ENCODE measurements around the gene PAQR6. TPM values are rescaled to one million over a fixed set of nuclear protein-coding genes. Genes with fewer than 3 reads are reported as not detected.
A peak's percentile ranks its signal among the peaks of the same experiment; 100 is the strongest.

Gene PAQR6
- total RNA-seq, 1 experiment from 2014 or later = 0.92 TPM

GRCh38 chr1:156282479-156283222 lies 34.8 kb upstream of the PAQR6 start, which contains the start of gene SMG5:
Gene SMG5 (minus strand): TSS chr1:156282825. CDS start chr1:156282680, 145 bp downstream.
- in situ Hi-C loops (cut with HindIII; ENCODE audit: low pct_unique_long_range_greater_than_20kb, low sequenced_read_pairs) = no loop called here
- peak; percentile 96 for ATAC-seq

More at GRCh38 chr1:156282479-156283222, 34.8 kb upstream of the PAQR6 start, which contains the start of gene SMG5:
- TF ChIP-seq SIN3A (IDR thresholded peaks at IDR 0.05; ENCODE audit: borderline replicate concordance, insufficient read depth, low read depth, low read length) = peak; percentile 93; the same call in 1 of the 2 replicates
- peak in 1 of 2 experiments; percentile 55; a peak in 1 of 4 replicates for TF ChIP-seq REST (IDR thresholded peaks at IDR 0.05; ENCODE audit: insufficient read depth in 1 of 2, low read depth in 2 of 2, low read length in 1 of 2)
- TF ChIP-seq CTCF (IDR thresholded peaks at IDR 0.05) = no peak
- TF ChIP-seq POLR2AphosphoS5 (IDR thresholded peaks at IDR 0.05; ENCODE audit: low read depth, low read length) = peak; percentile 83
- TF ChIP-seq TCF7L2 (IDR thresholded peaks at IDR 0.05; ENCODE audit: low read depth, low read length) = peak; percentile 46; the same call in 1 of the 2 replicates
- peak within 1 kb of the TSS; percentile 98 for H3K27ac ChIP-seq (ENCODE audit: low read length)
- ChIA-PET POLR2A (interaction anchor here (0.6 to 1.6 kb wide), 2 partner anchors 12 to 761 kb away, joined by 3 to 12 read pairs; no protein-coding TSS in a partner anchor), CTCF (no interaction called here)
- peaks cover 14% of the 10 kb centered on the region for H3K4me1 ChIP-seq (ENCODE audit: control insufficient read depth, insufficient read depth, low read length)
- H3K4me3 ChIP-seq (ENCODE audit: low read depth in 2 of 2, low read length in 2 of 2) = peak within 1 kb of the TSS; percentile 75 to 92
- peaks cover 20% of the 10 kb centered on the region for H3K36me3 ChIP-seq (ENCODE audit: control insufficient read depth, insufficient read depth, low read length)
- no TSS peak for BruUV-seq (replicated peaks)
- DNase-seq (ENCODE audit: low read depth, low spot score) = peak; percentile 90
- intact Hi-C loops (cut with micrococcal nuclease; ENCODE audit: unreplicated experiment) = no loop called here
- no peaks in the 10 kb centered on the region for H3K9me3 ChIP-seq (ENCODE audit: control insufficient read depth, insufficient read depth, low read depth, low read length)
- no peaks in the 10 kb centered on the region for H3K27me3 ChIP-seq (ENCODE audit: control insufficient read depth, insufficient read depth, low read length)

Measured in Panc1 (cell line).